NT2/D1 (cell line): ENCODE data around the gene TASOR2.

Experiments
- SUZ12 ChIP-seq: IDR thresholded peaks from 2 replicates; pipeline ENCODE4 v1.6.1; 2011; ENCODE audit not compliant: insufficient read length, insufficient read depth; ENCODE audit errors: extremely low read depth
- YY1 ChIP-seq: IDR thresholded peaks from 2 replicates; pipeline ENCODE4 v1.6.1; 2011; ENCODE audit not compliant: insufficient read length, insufficient read depth
- ZNF274 ChIP-seq: IDR thresholded peaks from 2 replicates; pipeline ENCODE4 v1.6.1; 2011; ENCODE audit warnings: mild to moderate bottlenecking, low read depth, low read length

GRCh38 chr10:5669604-5670003 lies 15.0 kb upstream of the TASOR2 start:
- no peak for TF ChIP-seq YY1
- no peak for TF ChIP-seq ZNF274
- TF ChIP-seq SUZ12, result no peak
